HepG2 (cell line): ENCODE results near the gene FBXO41. TPM values are rescaled to one million over a fixed set of nuclear protein-coding genes. Genes with fewer than 3 reads are reported as not detected.

Experiments used
- AHR ChIP-seq: IDR thresholded peaks from 2 replicates; pipeline ENCODE4 v1.6.1; 2018; ENCODE audit warnings: missing genetic modification reagents, missing compliant biosample characterization
- ATM ChIP-seq: fragments of 450-650 bp; IDR thresholded peaks from 2 replicates; pipeline ENCODE4 v1.7.1; 2017; ENCODE audit warnings: mild to moderate bottlenecking, borderline replicate concordance
- BORCS8-MEF2B ChIP-seq: sonication (generic); formaldehyde crosslinking; IDR thresholded peaks from 2 replicates; pipeline ENCODE4 v1.8.0; 2022; ENCODE audit warnings: mild to moderate bottlenecking, missing genetic modification reagents
- FOXP1 ChIP-seq, 2 experiments: fragments of 450-650 bp in 1 of 2; IDR thresholded peaks; 2 replicates each; pipeline ENCODE4 v1.6.1; 2017 to 2018; ENCODE audit warnings: antibody characterized with exemption in 1 of 2
- HNF4G ChIP-seq, 2 experiments: sonication (generic) in 1 of 2; formaldehyde crosslinking in 1 of 2; IDR thresholded peaks; 2 replicates each; pipeline versions ENCODE4 v1.4.0 to v1.6.1; 2011 to 2020; ENCODE audit warnings: borderline replicate concordance in 2 of 2, low read depth in 2 of 2, mild to moderate bottlenecking in 2 of 2, low read length in 1 of 2, missing genetic modification reagents in 1 of 2, moderate library complexity in 1 of 2
- IKZF4 ChIP-seq: sonication (generic); formaldehyde crosslinking; IDR thresholded peaks from 2 replicates; pipeline ENCODE4 v1.5.1; 2020; ENCODE audit warnings: borderline replicate concordance, mild to moderate bottlenecking, low read depth, missing genetic modification reagents; ENCODE audit errors: not compliant biosample characterization
- JDP2 ChIP-seq: sonication (generic); formaldehyde crosslinking; IDR thresholded peaks from 2 replicates; pipeline ENCODE4 v1.8.1; 2022; ENCODE audit warnings: missing genetic modification reagents, borderline replicate concordance
- KDM2A ChIP-seq: sonication (generic); formaldehyde crosslinking; IDR thresholded peaks from 2 replicates; pipeline ENCODE4 v1.4.0; 2020; ENCODE audit warnings: low read depth, missing genetic modification reagents, borderline replicate concordance
- MBNL3 ChIP-seq: fragments of 250-450 bp; sonication (Bioruptor Pico); conservative IDR thresholded peaks from 2 replicates; pipeline ENCODE4 v1.8.0; 2022; ENCODE audit warnings: mild to moderate bottlenecking, inconsistent platforms
- POLR2AphosphoS5 ChIP-seq: IDR thresholded peaks from 2 replicates; pipeline ENCODE4 v1.6.1; 2012; ENCODE audit warnings: low read depth, low read length
- SP5 ChIP-seq: IDR thresholded peaks from 2 replicates; pipeline ENCODE4 v1.6.1; 2016; ENCODE audit warnings: low read depth, borderline replicate concordance
- SRSF1 ChIP-seq: fragments of 200-400 bp; formaldehyde crosslinking; optimal IDR thresholded peaks from 2 replicates; pipeline ENCODE3; 2017; ENCODE audit warnings: mild to moderate bottlenecking, low read depth, low read length, moderate library complexity
- SRSF9 ChIP-seq: fragments of 200-400 bp; formaldehyde crosslinking; IDR thresholded peaks from 2 replicates; pipeline ENCODE4 v1.6.1; 2018; ENCODE audit warnings: borderline replicate concordance, mild to moderate bottlenecking, low read depth, low read length; ENCODE audit not compliant: insufficient read depth, poor library complexity, severe bottlenecking
- STAG1 ChIP-seq: sonication (generic); formaldehyde crosslinking; IDR thresholded peaks from 2 replicates; pipeline ENCODE4 v1.4.0; 2020; ENCODE audit warnings: missing genetic modification reagents
- U2AF2 ChIP-seq: fragments of 200-400 bp; formaldehyde crosslinking; IDR thresholded peaks from 2 replicates; pipeline ENCODE4 v1.6.1; 2017; ENCODE audit warnings: low read depth, mild to moderate bottlenecking, low read length
- ZEB1 ChIP-seq: IDR thresholded peaks from 2 replicates; pipeline ENCODE4 v1.6.1; 2012; ENCODE audit warnings: mild to moderate bottlenecking, low read depth, inconsistent platforms; ENCODE audit not compliant: insufficient replicate concordance
- ZFP62 ChIP-seq: sonication (generic); formaldehyde crosslinking; IDR thresholded peaks from 2 replicates; pipeline ENCODE4 v1.4.0; 2020; ENCODE audit warnings: missing genetic modification reagents
- ZFP82 ChIP-seq: sonication (generic); formaldehyde crosslinking; IDR thresholded peaks from 2 replicates; pipeline ENCODE4 v1.5.1; 2020; ENCODE audit warnings: mild to moderate bottlenecking, missing genetic modification reagents, borderline replicate concordance
- ZNF296 ChIP-seq: sonication (generic); formaldehyde crosslinking; conservative IDR thresholded peaks from 2 replicates; pipeline ENCODE4 v1.5.0; 2020; ENCODE audit warnings: mild to moderate bottlenecking, missing genetic modification reagents
- ZNF749 ChIP-seq: sonication (generic); formaldehyde crosslinking; IDR thresholded peaks from 2 replicates; pipeline ENCODE4 v1.8.0; 2022; ENCODE audit warnings: mild to moderate bottlenecking, missing genetic modification reagents, moderate library complexity, borderline replicate concordance
- ZSCAN21 ChIP-seq: sonication (generic); formaldehyde crosslinking; IDR thresholded peaks from 2 replicates; pipeline ENCODE4 v1.8.0; 2022; ENCODE audit warnings: mild to moderate bottlenecking, missing genetic modification reagents, moderate library complexity, borderline replicate concordance
- polyA plus RNA-seq, 8 experiments: library from polyadenylated mRNA; depleted of rRNA in 3 of 8; stranded (reverse) in 7 of 8; unstranded in 1 of 8; fragments of >200 nt; fragmentation: Illumina TruSeq in 4 of 8; extraction: Trizol in 4 of 8; gene quantifications; 2 replicates each; pipeline versions ENCODE4 v1.2.1 to v1.2.3, GENCODE V29; 2011 to 2016; ENCODE audit warnings: low read depth in 4 of 8, missing spikeins in 1 of 8, mixed read lengths in 1 of 8; ENCODE audit not compliant: insufficient read depth in 1 of 8
- total RNA-seq, 5 experiments: library from RNA; depleted of rRNA; stranded (reverse); fragments of >200 nt; fragmentation: Illumina TruSeq; extraction: Trizol; gene quantifications; 2 replicates each; pipeline ENCODE4 v1.2.3, GENCODE V29; 2016; ENCODE audit warnings: low read depth in 1 of 5
- TF ChIP-seq, protein P1 (sequence below): sonication (generic); formaldehyde crosslinking; IDR thresholded peaks from 2 replicates; pipeline ENCODE4 v1.4.0; 2020; ENCODE audit warnings: mild to moderate bottlenecking, missing genetic modification reagents
- TF ChIP-seq, protein P2 (sequence below): sonication (generic); formaldehyde crosslinking; IDR thresholded peaks from 2 replicates; pipeline ENCODE4 v1.4.0; 2020; ENCODE audit warnings: low read depth, mild to moderate bottlenecking, missing genetic modification reagents
- TF ChIP-seq, protein P3 (sequence below): sonication (generic); formaldehyde crosslinking; IDR thresholded peaks from 2 replicates; pipeline ENCODE4 v1.4.0; 2020; ENCODE audit warnings: missing genetic modification reagents, borderline replicate concordance

The FBXO41 gene
- total and polyA plus RNA-seq, 2 of the 13 experiments (the other 11 are each of a cell fraction or from before 2014, with no cell fraction given) = 4.2 to 10.3 TPM

DNA sequence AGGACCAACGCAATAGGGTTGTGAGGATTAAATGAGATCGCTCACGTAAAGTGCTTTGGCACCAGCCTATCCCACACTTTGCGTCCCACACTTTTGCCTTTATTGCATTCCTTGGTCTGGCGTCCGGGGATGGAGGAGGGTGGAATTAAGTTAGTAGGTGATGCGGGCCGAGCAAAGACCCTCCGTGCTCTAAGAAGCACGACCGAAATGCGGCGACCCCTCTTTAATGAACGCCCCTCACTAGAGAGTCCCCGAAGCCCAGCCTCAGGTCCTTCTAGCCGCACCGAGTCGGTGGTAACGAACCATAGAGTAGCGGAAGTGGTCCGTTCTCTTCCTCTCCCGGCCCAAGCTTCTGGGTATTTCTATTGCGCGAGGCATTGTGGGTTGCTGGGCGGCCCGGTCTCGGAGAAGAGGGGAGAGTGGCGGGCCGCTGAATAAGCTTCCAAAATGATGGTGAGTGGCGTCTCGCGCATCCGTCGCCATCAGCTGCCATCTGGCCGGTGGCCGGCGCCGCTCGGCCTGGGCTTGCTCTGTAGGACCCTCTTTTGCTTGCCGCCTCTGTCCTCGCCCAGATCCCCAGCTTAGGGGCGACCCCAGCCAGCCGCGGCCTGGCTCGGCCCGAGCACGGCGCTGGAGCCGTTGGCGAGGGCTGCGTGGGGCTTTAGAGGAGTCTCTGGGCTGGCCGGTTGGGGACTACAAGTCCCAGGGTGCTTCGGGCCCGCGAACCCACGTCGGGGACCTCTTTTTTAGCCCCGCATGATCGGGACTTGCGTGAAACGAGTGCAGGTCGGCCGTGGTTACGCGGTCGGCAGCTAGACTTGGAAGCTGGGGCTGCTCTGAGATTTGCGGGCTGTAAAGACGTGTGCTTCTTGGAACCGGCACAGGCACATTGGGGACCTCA, 50.1 kb downstream of the FBXO41 start, which contains the start of gene CCT7 (continued):
- no peak for TF ChIP-seq U2AF2
- peak; percentile 71; the same call in 1 of the 2 replicates for TF ChIP-seq AHR (CRISPR knock-in tag)
- TF ChIP-seq, protein P1, sequence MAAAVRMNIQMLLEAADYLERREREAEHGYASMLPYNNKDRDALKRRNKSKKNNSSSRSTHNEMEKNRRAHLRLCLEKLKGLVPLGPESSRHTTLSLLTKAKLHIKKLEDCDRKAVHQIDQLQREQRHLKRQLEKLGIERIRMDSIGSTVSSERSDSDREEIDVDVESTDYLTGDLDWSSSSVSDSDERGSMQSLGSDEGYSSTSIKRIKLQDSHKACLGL (CRISPR knock-in tag) = peak; percentile 90
- TF ChIP-seq FOXP1 (IDR thresholded peaks at IDR 0.05) = no peak
- TF ChIP-seq FOXP1 (CRISPR knock-in tag; IDR thresholded peaks at IDR 0.05) = no peak
- TF ChIP-seq SRSF1 = peak; percentile 96
- TF ChIP-seq ZSCAN21 (CRISPR knock-in tag) = peak; percentile 62; the same call in 1 of the 2 replicates
- TF ChIP-seq SP5 = no peak
- no peak for TF ChIP-seq ZFP62 (CRISPR knock-in tag)
- no peak for TF ChIP-seq JDP2 (CRISPR knock-in tag)
- peak; percentile 54 for TF ChIP-seq ZNF296
- peak; percentile 96 for TF ChIP-seq KDM2A (CRISPR knock-in tag)
- peak; percentile 91 for TF ChIP-seq BORCS8-MEF2B
- TF ChIP-seq, protein P2, sequence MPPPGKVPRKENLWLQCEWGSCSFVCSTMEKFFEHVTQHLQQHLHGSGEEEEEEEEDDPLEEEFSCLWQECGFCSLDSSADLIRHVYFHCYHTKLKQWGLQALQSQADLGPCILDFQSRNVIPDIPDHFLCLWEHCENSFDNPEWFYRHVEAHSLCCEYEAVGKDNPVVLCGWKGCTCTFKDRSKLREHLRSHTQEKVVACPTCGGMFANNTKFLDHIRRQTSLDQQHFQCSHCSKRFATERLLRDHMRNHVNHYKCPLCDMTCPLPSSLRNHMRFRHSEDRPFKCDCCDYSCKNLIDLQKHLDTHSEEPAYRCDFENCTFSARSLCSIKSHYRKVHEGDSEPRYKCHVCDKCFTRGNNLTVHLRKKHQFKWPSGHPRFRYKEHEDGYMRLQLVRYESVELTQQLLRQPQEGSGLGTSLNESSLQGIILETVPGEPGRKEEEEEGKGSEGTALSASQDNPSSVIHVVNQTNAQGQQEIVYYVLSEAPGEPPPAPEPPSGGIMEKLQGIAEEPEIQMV (CRISPR knock-in tag) = peak; percentile 87
- no peak for TF ChIP-seq MBNL3 (CRISPR knock-in tag)
- TF ChIP-seq ATM = no peak
- TF ChIP-seq SRSF9 = no peak
- no peak for TF ChIP-seq STAG1 (CRISPR knock-in tag)
- TF ChIP-seq ZNF749 (CRISPR knock-in tag) = no peak
- TF ChIP-seq POLR2AphosphoS5 = peak; percentile 98
- TF ChIP-seq, protein P3, sequence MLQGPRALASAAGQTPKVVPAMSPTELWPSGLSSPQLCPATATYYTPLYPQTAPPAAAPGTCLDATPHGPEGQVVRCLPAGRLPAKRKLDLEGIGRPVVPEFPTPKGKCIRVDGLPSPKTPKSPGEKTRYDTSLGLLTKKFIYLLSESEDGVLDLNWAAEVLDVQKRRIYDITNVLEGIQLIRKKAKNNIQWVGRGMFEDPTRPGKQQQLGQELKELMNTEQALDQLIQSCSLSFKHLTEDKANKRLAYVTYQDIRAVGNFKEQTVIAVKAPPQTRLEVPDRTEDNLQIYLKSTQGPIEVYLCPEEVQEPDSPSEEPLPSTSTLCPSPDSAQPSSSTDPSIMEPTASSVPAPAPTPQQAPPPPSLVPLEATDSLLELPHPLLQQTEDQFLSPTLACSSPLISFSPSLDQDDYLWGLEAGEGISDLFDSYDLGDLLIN (CRISPR knock-in tag) = peak; percentile 67
- TF ChIP-seq HNF4G (IDR thresholded peaks at IDR 0.05; ENCODE audit: borderline replicate concordance, low read depth, low read length) = no peak
- TF ChIP-seq HNF4G (CRISPR knock-in tag; IDR thresholded peaks at IDR 0.05; ENCODE audit: borderline replicate concordance, low read depth) = peak; percentile 55; the same call in 1 of the 2 replicates
- TF ChIP-seq IKZF4 (CRISPR knock-in tag) = no peak
- peak; percentile 79 for TF ChIP-seq ZEB1
- no peak for TF ChIP-seq ZFP82
